Measurements from ENCODE around the gene CORO6. TPM values are rescaled to one million over a fixed set of nuclear protein-coding genes. Genes with fewer than 3 reads are reported as not detected.

Gene CORO6
- total and polyA plus RNA-seq, 2 of the 13 experiments (the other 11 are each of a cell fraction or from before 2014, with no cell fraction given) = 0.42 to 0.82 TPM

GRCh38 chr17:29642171-29642611, 19.5 kb upstream of the CORO6 start:
- in situ Hi-C loops (cut with HindIII; ENCODE audit: extremely low pct_ligation_motif_present, low pct_unique_long_range_greater_than_20kb) = no loop called here
- no peak overlapping the region for H3K9ac ChIP-seq (ENCODE audit: insufficient read depth, low read depth, low read length)
- POLR2A ChIA-PET = no interaction called here

More at GRCh38 chr17:29642171-29642611, 19.5 kb upstream of the CORO6 start:
- Histone ChIP-seq H3K4me3 (replicated peaks in 1 of 3; ENCODE audit: insufficient read depth in 1 of 3, low read depth in 2 of 3, low read length in 3 of 3) (no peak overlapping the region), H2AFZ (ENCODE audit: low read length) (no peak overlapping the region), H3K4me2 (ENCODE audit: low read depth, low read length) (no peak overlapping the region), H3K9me3 (ENCODE audit: low read length) (no peaks in the 10 kb centered on the region), H3K27ac (ENCODE audit: extremely low read length, insufficient read depth, low read length) (no peak overlapping the region), H3K4me1 (ENCODE audit: insufficient read depth, low read length) (peaks cover 21% of the 10 kb centered on the region), H3K36me3 (replicated peaks in 1 of 2; ENCODE audit: control insufficient read depth in 1 of 2, insufficient read depth in 2 of 2, low read length in 2 of 2) (no peaks in the 10 kb centered on the region), H3K27me3 (ENCODE audit: control insufficient read depth in 1 of 2, insufficient read depth in 2 of 2, low read length in 2 of 2) (no peaks in the 10 kb centered on the region), H4K20me1 (ENCODE audit: insufficient read depth, low read length) (no peaks in the 10 kb centered on the region), H3K79me2 (ENCODE audit: insufficient read depth, low read length) (no peaks in the 10 kb centered on the region)
- TF ChIP-seq ZNF530 (CRISPR knock-in tag; IDR thresholded peaks at IDR 0.05; ENCODE audit: low read depth) = no peak
- no peak for TF ChIP-seq NFIC (IDR thresholded peaks at IDR 0.05; ENCODE audit: low read length)
- no peak for TF ChIP-seq ZEB1 (IDR thresholded peaks at IDR 0.05; ENCODE audit: insufficient replicate concordance, low read depth)
- no peak for TF ChIP-seq ZBTB37 (CRISPR knock-in tag; IDR thresholded peaks at IDR 0.05)
- TF ChIP-seq ZFP37 (CRISPR knock-in tag; IDR thresholded peaks at IDR 0.05; ENCODE audit: borderline replicate concordance) = no peak
- TF ChIP-seq ADNP (CRISPR knock-in tag; IDR thresholded peaks at IDR 0.05) = no peak
- TF ChIP-seq MTF2 (CRISPR knock-in tag; IDR thresholded peaks at IDR 0.05; ENCODE audit: borderline replicate concordance) = no peak
- no peak for TF ChIP-seq KAT2B (IDR thresholded peaks at IDR 0.05; ENCODE audit: borderline replicate concordance, low read depth, low read length)
- TF ChIP-seq ZMYM3 (CRISPR knock-in tag; IDR thresholded peaks at IDR 0.05) = no peak
- no peak for TF ChIP-seq CBX1 (IDR thresholded peaks at IDR 0.05; ENCODE audit: low read depth)
- TF ChIP-seq MAF1 (CRISPR knock-in tag; IDR thresholded peaks at IDR 0.05; ENCODE audit: borderline replicate concordance) = no peak
- TF ChIP-seq ZNF569 (CRISPR knock-in tag; IDR thresholded peaks at IDR 0.05; ENCODE audit: borderline replicate concordance) = no peak
- no peak for TF ChIP-seq ZNF33A (CRISPR knock-in tag; IDR thresholded peaks at IDR 0.05; ENCODE audit: borderline replicate concordance)
- no peak for TF ChIP-seq NR2C2 (CRISPR knock-in tag; IDR thresholded peaks at IDR 0.05; ENCODE audit: borderline replicate concordance)
- no peak for TF ChIP-seq PHF8 (CRISPR knock-in tag; IDR thresholded peaks at IDR 0.05)
- TF ChIP-seq TP53 (CRISPR knock-in tag; conservative IDR thresholded peaks at IDR 0.05) = no peak
- BruUV-seq (replicated peaks) = no TSS peak
- ATAC-seq (no peak), FAIRE-seq (no peak), DNase-seq (ENCODE audit: low spot score) (no peak)
- intact Hi-C loops (cut with micrococcal nuclease; ENCODE audit: unreplicated experiment) = no loop called here
- WGBS (ENCODE audit: low lambda C conversion rate) = 100% methylated on average over 2 of the region's 2 CpGs
- CTCF ChIA-PET (ENCODE audit: low intra/inter-chr PET ratio, low total read pairs) = no interaction called here
